GM21717 (cell line): Measurements from ENCODE around the gene LPCAT1.
"Not testable (repeated sequence)": the region's sequence is repeated elsewhere in the genome, so short reads cannot be mapped to it uniquely, and the experiment has no call there.

Source experiments
- ATAC-seq: cut with Tn5 transposase; IDR thresholded peaks from one replicate; pipeline ENCODE4 v1.9.1; 2021; ENCODE audit warnings: mild to moderate bottlenecking, moderate library complexity; ENCODE audit not compliant: unreplicated experiment

The LPCAT1 gene

DNA sequence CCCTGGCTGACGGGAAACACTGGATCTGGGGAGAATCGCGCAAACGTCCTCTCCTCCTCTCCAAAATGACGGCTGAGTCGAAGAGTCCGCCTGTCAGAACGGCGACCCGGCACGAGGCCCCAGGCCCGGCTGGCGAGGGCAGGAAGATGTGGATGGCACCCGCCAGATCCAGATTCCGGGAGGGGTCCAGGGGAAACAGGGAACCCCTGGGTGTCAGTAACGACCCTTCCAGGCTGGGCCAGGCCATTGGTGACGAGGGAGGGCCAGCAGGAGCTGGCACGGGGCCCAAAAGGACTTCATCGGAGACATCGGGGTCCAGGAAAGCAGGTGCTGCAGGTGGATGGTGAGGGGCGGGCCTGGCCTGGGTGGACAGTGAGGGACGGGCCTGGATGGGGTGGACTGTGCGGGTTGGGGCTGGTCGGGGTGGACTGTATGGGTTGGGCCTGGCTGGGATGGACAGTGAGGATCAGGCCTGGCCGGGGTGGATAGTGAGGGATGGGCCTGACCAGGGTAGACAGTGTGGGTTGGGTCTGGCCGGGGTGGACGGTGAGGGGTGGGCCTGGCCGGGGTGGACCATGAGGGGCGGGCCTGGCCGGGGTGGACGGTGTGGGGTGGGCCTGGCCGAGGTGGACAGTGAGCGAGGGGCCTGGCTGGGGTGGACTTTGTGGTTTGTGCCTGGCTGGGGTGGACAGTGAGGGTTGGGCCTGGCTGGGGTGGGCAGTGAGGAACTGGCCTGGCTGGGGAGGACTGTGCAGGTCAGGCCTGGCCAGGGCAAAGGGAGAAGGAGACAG, 92.5 kb downstream of the LPCAT1 start:
- ATAC-seq, result no peak

DNA sequence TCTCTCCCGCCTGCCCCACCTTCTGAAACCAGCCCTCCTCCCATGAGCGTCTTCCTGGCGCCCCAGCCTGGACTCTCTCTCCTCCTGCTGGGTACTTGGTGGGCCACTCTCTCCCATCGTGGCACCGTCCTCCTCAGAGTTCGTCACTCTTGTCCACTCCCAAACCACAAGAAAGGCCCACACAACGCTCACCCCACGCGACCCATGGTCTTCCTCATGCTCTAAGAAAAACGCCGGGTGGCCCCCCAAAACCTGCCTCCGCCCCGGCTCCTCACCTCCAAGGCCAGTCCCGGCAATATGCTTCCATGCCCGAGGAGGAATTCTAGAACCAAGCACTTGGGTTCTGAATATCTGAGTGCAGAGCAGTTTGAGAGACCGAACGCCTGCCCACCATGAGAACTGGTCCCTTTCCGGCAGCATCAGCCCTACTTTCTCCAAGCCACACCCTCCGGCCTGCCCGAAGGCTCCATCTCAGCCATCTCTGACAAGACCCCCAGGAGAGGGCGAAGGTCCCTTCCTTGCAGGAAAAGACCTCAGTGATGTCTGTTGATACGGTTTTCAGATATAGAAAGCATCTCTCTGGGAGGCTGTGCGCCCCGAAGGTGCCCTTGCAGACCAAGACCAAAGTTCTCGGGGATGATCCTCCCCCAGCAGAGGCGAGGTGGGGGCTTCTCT, 93.5 kb downstream of the LPCAT1 start:
- no peak for ATAC-seq

DNA sequence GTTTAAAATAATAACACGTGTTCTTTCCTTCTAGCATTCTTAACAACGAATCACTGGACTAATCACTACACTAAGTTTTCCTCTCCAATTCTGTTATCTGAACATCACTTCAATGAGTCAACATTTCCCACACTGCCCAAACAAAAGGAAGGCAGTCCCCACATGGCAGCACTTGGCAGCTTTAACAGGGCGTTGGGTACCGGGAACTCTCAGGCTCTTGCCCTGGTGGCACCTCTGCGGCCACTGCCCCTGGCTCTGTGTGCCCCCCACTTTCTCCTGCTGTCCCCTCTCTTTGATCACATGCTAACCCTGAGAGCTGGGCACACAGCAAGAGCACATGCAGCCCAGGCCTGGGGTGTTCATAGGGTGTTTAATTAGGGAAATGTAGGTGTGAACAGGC, 94.3 kb downstream of the LPCAT1 start:
- no peak for ATAC-seq

DNA sequence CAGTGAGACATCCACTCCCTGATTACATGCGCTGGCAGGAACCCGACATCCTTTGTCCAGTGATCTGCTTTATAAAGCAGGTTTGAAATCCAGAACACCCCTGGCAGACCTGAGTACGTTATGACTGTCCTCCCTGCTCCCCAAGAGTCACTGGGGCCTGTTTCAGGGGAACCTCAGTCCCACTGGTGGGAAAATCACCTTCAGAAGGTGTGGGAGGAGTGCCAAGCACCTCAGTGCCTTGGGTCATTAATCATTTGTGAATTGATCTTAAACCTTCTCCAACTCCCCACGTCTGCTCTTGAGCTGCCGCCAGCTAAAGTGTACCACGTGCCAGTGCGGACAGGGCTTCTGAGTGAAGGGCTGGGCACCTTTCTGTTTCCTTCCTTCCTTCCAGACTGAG, 94.7 kb downstream of the LPCAT1 start:
- ATAC-seq, result no peak

DNA sequence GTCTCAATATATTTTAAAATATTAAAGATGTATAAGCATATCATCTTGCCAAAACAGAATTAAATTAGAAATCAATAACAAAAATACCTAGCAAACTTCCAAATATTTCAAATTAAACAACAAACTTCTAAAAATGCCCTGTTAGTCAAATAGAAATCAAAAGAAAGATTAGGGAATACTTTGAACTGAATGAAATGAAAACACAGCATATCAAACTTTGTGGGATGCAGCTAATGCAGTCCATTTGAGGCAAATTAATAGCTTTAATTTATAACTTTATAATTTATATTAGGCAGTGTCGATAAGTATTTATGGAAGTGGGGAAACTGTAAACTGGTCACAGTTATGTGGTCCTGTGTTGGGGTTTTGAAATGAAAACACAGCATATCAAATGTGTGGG, 95.7 kb downstream of the LPCAT1 start:
- no peak for ATAC-seq

DNA sequence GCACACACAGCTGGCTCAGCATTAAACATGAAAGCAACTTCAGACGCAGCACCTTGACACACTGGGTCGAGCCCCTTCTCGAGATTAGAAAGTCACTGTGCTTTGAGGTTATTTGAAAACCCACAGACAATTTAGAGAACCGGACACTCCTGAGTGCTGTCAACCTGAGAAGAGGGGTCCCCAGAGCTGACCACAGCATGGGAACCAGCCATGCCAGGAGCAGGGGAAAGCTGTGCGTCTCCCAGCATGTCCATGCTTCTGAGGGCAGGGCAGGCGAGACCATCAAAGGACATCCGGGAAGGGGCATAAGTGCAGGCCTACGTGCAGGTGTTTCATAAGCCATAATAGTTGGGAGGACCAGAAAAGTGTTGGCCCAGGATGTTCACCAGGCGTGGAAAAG, 99.0 kb downstream of the LPCAT1 start:
- ATAC-seq, result no peak

DNA sequence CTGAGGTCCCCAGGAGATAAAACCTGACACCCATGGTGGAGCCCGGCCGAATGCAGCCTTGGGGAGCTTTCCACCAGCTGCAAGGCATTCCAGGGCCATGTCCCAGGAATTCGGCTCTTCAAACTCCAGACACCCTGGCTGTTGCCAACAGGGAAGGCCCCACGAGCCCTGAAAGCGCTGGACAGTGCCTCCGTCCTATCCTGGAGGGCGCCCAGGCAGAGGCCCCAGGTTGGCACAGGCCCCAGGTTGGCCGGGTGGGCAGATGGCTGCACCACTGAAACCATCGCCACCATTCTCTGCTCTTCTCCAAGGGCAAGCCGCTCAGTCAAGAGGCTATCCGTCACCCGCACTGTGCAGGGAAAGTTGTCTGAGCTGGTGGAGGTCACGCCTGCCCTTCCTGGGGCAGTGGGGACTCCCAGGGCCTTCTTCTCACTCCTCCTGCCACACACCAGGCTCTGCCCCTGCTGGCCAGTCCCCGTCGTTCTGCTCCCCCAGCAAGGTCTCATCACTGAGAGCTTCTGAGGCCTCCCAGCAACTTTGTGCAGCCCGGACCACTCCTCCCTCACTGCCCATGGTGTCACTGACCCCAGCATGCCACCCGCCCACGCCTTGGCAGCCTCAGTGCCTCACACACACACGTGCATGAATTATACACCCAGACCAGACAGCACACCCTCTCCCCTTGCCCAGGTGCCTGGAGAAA, 99.7 kb downstream of the LPCAT1 start:
- no peak for ATAC-seq

DNA sequence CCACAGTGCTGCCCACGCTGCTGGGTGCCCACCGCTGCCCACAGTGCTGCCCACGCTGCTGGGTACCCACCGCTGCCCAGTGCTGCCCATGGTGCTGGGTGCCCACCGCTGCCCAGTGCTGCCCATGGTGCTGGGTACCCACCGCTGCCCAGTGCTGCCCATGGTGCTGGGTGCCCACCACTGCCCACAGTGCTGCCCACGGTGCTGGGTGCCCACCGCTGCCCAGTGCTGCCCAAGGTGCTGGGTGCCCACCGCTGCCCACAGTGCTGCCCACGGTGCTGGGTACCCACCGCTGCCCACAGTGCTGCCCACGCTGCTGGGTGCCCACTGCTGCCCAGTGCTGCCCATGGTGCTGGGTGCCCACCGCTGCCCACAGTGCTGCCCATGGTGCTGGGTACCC, 101.2 kb downstream of the LPCAT1 start:
- ATAC-seq, result not testable (repeated sequence)

DNA sequence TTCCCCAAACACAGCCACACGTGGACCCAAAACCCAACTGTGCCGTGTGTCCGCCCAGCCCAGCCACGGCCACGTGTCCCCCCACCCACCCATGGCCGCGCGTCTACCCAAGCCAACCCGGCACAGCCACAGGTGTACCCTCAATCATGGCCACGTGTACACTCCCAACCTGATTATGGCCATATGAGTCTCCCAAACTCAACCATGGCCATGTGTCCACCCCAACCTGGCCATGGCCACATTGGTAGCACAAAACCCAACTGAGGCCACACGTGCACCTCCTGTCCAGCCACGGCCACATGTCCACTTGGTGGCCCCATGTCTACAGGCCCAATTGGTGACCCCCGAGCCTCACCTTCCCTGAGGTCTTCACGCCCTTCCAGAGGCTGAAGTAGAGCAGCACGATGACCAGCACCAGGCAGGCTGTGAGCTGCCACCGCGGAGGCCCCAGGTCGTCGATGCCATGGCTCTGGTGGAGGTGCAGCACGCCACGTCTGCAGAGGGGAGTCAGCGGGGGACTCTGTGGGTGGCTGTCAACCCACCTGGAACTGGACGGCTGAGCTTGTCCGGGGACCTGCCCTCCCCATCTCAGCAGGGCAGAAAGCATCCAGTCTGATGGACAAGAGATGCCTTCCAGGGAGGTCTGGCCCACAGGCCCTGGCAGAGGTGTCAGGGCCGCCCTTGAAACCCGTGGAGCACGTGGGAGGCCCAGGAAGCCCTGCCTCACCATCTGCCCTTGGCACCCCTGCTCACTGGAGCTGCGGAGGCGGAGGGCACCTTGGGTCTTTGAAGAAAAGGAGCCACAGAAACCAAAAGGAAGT, 102.0 kb downstream of the LPCAT1 start:
- no peak for ATAC-seq

DNA sequence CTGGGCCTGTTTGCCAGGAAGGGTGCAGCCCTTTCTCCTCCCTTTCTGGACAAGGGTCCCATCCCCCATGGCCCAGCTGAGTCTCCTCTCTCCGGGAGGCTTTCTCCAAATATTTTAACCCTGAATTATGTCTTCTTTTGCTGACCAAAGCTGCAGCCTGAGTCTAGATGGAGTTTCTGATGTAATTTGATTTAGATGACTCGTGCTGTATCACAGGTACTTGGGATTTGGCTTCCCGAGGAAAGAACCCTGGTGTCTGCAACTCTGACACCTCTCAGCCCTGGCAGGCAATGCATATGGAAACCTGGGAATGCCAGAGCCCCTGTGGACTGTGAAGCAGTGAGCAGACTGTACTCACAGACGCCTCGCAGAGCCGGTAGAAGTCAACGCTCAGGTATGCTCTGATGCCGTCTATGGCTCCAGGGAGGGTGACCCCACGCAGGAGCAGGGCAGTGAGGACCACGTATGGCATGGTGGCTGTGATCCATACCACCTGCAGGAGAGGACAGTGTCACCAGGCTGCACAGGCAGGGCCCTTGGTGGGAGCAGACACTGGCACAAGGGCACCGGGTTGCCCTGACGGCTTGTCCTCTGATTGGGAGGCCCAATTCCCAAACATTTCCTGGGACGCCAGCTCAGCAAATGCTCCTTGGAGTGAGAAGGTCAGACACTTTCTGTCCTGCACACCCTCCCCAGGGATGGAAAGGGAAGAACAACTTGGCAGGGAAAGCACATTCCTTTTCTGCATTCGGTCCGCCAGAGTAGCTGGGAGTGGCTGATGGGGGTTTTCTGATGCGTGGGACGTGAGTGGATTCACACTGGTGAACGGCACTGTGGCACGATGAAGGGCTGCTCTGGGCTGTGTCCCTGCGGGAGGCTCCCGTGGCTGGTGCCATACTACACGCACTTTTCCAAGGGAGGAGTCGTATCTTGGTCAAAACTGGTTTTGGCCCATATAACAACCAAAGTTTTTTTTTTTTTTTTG, 103.3 kb downstream of the LPCAT1 start:
- no peak for ATAC-seq

DNA sequence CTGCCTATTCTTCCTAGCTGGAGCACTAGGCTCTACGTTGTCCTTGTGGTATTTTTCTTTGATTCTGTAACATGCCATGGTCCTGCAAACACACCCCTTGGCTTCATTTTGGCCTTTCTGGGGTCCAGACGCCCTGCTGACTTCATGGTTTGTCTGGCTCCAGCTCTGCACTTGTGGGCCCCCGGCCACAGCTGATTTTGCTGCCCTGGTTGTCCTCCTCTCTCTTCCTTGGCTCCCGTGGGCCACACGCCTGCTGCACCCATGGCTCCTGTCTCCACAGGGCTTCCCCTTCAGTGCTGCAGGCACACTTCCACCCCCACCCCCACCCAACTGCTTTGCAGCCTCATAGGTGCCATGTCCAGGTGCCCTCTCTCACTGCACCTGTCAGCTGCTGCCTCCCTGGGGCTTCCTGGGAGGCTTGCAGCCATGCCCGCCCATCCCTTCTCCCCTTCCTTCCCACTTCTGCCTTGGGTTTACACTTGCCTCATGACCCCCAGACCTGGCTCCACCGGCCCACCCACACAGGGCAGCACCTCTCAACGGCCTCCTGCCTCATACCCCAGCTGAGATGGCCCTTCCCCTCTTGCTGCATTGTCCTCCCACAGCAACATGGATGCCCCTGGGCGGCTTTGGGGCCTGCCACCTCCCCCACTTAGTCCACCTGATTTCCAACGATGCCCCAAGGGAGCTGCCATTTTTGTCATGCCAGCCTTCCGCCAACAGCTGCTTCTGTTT, 104.1 kb downstream of the LPCAT1 start:
- ATAC-seq, result no peak

DNA sequence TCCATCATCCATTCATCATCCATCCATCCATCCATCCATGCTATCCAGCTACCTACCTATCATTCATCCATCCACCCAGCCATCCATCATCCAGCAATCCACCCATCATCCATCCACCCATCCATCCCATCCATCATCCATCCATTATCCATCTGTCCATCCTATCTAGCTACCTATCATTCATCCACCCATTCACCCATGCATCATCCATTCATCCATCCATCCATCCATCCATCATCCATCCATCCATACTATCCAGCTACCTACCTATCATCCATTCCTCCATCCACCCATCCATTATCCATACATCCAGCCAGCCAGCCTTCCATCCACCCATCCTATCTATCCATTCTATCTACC, 104.9 kb downstream of the LPCAT1 start:
- ATAC-seq, result no peak

DNA sequence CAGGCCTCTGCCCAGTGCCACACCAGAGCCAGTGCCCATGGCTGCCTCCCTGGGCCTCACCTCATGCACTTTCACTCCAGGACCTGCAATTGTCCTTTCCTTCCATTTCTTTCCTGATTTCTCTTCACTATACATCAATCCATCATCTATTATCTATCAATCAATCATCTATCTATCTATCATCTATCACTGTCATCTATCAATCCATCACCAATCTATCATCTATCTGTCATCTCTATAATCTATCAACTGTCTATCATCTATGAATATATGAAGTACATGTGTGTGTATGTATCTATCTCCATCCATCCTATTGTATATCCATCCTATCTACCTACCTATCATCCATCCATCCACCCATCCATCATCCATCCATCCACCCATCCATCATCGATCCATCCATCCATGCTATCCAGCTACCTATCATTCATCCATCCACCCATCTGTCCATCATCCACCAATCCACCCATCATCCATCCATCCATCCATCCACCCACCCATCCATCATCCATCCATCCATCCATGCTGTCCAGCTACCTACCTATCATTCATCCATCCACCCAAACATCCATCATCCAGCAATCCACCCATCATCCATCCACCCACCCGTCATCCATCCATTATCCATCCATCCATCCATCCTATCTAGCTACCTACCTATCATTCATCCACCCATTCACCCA, 105.4 kb downstream of the LPCAT1 start:
- ATAC-seq, result no peak

DNA sequence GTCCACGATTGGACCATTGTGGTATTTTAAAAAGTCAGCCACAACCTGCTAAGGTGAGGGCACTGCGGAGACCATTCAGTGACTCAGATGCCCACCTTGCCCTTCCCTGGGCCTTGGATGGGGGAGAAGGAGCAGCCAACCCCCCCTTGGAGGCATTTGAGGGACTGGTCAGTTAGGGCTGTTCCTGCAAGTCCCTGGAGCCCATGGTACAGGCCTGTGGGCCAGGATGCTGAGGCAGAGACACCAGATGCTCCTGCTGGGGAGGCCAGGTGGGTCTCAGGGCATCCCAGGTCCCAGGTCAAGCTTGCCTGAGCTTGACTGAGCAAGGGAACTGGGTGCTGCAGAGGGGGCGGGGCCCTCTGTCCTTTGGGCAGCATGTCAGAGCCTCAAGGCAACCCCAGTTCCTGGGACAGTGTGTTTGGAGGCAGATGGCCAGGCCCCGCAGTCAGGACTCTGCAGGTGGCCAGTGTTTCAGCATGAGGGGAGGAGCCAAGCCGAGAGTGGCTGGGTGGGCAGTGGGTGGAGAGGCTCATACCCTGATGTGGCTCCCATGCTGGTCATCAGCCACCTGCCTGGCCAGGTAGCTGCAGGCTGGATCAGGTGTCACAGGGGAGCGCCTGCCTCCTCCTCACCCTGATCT, 106.1 kb downstream of the LPCAT1 start:
- ATAC-seq, result no peak

DNA sequence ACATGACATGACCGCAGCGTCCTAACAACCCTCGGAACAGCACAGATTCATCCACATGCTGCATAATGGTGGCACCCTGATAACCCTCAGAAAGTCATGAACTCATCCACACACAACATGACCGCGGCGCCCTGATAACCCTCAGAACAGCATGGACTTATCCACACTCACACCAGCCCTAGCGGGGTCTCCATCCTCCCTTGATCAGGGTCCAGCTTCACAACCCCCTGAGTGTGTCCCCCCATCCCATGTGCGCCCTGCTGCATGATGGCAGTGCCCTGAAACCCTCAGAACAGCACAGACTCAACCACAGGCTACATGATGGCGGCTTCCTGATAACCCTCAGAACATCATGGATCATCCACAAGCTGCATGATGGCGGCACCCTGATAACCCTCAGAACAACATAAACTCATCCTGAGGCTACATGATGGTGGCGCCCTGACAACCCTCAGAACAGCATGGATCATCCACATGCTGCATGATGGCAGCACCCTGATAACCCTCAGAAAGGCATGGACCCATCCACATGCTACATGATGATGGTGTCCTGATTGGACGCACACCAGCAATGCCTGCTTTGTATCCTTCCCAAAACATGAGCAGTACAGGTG, 106.8 kb downstream of the LPCAT1 start:
- ATAC-seq, result no peak

DNA sequence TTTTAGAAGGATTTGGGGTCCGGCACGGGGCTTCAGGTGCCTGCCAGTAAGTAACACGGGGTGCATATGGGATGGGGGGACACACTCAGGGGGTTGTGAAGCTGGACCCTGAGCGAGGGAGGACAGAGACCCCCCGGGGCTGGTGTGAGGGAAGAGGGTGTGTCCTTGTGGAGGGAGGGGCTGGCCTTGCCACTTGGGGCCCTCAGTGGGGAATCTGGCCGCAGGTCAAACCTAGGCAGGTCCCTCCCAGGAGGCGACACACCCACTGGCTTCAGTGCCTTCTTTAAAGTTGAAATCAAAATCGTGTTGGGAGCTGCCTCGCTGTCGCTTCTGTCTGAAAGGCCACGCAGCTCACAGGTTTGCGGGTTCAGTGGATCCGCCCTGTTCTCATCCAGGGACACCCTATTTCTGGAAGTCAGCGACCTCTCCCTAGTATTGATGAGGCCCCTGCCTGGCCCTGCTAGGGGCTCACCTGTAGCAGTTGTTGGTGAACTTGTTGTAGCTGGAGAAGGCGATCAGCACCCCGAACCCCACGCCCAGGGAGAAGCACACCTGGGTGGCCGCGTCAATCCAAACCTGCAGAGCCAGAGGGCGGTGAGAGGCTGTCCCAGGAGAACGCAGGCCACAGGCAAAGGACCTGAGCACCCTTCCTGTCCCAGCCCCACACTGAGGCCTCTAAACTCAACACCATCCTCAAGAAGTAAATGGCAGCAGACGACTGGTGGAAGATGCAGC, 108.0 kb downstream of the LPCAT1 start:
- no peak for ATAC-seq

DNA sequence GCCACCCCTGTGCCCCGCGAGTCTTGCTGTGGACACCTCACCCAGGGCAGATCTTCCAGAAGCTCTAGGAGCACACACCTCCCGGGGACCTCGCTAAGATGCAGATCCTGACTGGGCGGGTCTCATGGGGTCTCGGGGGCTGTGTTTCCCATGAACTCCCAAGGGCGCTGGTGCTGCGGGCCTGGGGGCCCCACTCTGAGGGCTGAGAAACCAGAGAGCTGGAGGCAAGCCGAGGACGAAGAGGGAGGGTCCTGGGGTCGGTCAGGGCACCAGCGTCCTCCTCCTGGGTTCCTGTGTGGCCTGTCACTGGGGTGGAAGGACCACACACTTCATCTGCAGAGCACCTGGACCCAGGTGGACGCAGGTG, 108.7 kb downstream of the LPCAT1 start:
- ATAC-seq, result no peak
